Pulmonary artery endothelial cell (primary cell): ENCODE measurements around the gene LYZL1. TPM values are rescaled to one million over a fixed set of nuclear protein-coding genes. Genes with fewer than 3 reads are reported as not detected.
"Not testable (repeated sequence)": the region's sequence is repeated elsewhere in the genome, so short reads cannot be mapped to it uniquely, and the experiment has no call there.

Source experiments
- DNase-seq: peaks from one replicate; pipeline ENCODE4 v3.0.0-alpha.2; 2011; ENCODE audit warnings: low read depth, low spot score
- total RNA-seq: library from RNA; depleted of rRNA; stranded (reverse); fragments of >200 nt; gene quantifications from 2 replicates; pipeline ENCODE4 v1.2.3, GENCODE V29; 2014

LYZL1 gene
- not detected in 2 replicates for total RNA-seq

GRCh38 chr10:29288906-29289305, at the start of gene LYZL1:
TSS of gene LYZL1 (plus strand) at chr10:29289070. CDS start at chr10:29291868, 2,798 bp downstream.
- not testable (repeated sequence) for DNase-seq

GRCh38 chr10:29239569-29240472, 49.0 kb upstream of the LYZL1 start:
- no peak for DNase-seq

- DNase-seq: no peak
These were observed 47.7 kb upstream of the LYZL1 start for GRCh38 chr10:29240986-29241660.

GRCh38 chr10:29241925-29242324, 46.9 kb upstream of the LYZL1 start:
- no peak for DNase-seq

GRCh38 chr10:29243066-29243465, 45.8 kb upstream of the LYZL1 start:
- no peak for DNase-seq

- no peak for DNase-seq
These were observed 45.1 kb upstream of the LYZL1 start for GRCh38 chr10:29243750-29244149.

GRCh38 chr10:29244978-29245377, 43.9 kb upstream of the LYZL1 start:
- DNase-seq: no peak

GRCh38 chr10:29245476-29245875, 43.4 kb upstream of the LYZL1 start:
- no peak for DNase-seq

- no peak for DNase-seq
These were observed 42.4 kb upstream of the LYZL1 start for GRCh38 chr10:29246449-29246848.

GRCh38 chr10:29248158-29248557, 40.7 kb upstream of the LYZL1 start:
- no peak for DNase-seq

- no peak for DNase-seq
These were observed 39.9 kb upstream of the LYZL1 start for GRCh38 chr10:29249018-29249417.

GRCh38 chr10:29250066-29250465, 38.8 kb upstream of the LYZL1 start:
- no peak for DNase-seq

GRCh38 chr10:29252811-29253689, 35.8 kb upstream of the LYZL1 start:
- no peak for DNase-seq

- no peak for DNase-seq
These were observed 35.2 kb upstream of the LYZL1 start for GRCh38 chr10:29253690-29254029.

- no peak for DNase-seq
These were observed 34.5 kb upstream of the LYZL1 start for GRCh38 chr10:29254123-29255046.

GRCh38 chr10:29255104-29255503, 33.8 kb upstream of the LYZL1 start:
- no peak for DNase-seq

GRCh38 chr10:29256019-29256418, 32.9 kb upstream of the LYZL1 start:
- DNase-seq: no peak

- no peak for DNase-seq
These were observed 32.3 kb upstream of the LYZL1 start for GRCh38 chr10:29256586-29256985.

GRCh38 chr10:29257106-29257783, 31.6 kb upstream of the LYZL1 start:
- DNase-seq: no peak

- DNase-seq: no peak
These were observed 31.1 kb upstream of the LYZL1 start for GRCh38 chr10:29257784-29258135.
